ENCODE measurements around the gene SNX33. TPM values are rescaled to one million over a fixed set of nuclear protein-coding genes. Genes with fewer than 3 reads are reported as not detected.

The SNX33 gene
- total and polyA plus RNA-seq, 2 of the 13 experiments (the other 11 are each of a cell fraction or from before 2014, with no cell fraction given) = 11.0 to 11.6 TPM

- TF ChIP-seq, protein P1, sequence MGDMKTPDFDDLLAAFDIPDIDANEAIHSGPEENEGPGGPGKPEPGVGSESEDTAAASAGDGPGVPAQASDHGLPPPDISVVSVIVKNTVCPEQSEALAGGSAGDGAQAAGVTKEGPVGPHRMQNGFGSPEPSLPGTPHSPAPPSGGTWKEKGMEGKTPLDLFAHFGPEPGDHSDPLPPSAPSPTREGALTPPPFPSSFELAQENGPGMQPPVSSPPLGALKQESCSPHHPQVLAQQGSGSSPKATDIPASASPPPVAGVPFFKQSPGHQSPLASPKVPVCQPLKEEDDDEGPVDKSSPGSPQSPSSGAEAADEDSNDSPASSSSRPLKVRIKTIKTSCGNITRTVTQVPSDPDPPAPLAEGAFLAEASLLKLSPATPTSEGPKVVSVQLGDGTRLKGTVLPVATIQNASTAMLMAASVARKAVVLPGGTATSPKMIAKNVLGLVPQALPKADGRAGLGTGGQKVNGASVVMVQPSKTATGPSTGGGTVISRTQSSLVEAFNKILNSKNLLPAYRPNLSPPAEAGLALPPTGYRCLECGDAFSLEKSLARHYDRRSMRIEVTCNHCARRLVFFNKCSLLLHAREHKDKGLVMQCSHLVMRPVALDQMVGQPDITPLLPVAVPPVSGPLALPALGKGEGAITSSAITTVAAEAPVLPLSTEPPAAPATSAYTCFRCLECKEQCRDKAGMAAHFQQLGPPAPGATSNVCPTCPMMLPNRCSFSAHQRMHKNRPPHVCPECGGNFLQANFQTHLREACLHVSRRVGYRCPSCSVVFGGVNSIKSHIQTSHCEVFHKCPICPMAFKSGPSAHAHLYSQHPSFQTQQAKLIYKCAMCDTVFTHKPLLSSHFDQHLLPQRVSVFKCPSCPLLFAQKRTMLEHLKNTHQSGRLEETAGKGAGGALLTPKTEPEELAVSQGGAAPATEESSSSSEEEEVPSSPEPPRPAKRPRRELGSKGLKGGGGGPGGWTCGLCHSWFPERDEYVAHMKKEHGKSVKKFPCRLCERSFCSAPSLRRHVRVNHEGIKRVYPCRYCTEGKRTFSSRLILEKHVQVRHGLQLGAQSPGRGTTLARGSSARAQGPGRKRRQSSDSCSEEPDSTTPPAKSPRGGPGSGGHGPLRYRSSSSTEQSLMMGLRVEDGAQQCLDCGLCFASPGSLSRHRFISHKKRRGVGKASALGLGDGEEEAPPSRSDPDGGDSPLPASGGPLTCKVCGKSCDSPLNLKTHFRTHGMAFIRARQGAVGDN (CRISPR knock-in tag; IDR thresholded peaks at IDR 0.05) = peak; percentile 80
- TF ChIP-seq, protein P2, sequence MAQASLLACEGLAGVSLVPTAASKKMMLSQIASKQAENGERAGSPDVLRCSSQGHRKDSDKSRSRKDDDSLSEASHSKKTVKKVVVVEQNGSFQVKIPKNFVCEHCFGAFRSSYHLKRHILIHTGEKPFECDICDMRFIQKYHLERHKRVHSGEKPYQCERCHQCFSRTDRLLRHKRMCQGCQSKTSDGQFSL (CRISPR knock-in tag; IDR thresholded peaks at IDR 0.05) = 0 out of 2 replicates have a peak, but pooled peaks have one; percentile 38
- TF ChIP-seq HOXA3 (CRISPR knock-in tag; IDR thresholded peaks at IDR 0.05) = peak; percentile 32; the same call in 1 of the 2 replicates
- TF ChIP-seq CEBPB (IDR thresholded peaks at IDR 0.05; ENCODE audit: borderline replicate concordance, low read depth, low read length) = peak; percentile 11; the same call in 1 of the 2 replicates
- TF ChIP-seq, protein P3, sequence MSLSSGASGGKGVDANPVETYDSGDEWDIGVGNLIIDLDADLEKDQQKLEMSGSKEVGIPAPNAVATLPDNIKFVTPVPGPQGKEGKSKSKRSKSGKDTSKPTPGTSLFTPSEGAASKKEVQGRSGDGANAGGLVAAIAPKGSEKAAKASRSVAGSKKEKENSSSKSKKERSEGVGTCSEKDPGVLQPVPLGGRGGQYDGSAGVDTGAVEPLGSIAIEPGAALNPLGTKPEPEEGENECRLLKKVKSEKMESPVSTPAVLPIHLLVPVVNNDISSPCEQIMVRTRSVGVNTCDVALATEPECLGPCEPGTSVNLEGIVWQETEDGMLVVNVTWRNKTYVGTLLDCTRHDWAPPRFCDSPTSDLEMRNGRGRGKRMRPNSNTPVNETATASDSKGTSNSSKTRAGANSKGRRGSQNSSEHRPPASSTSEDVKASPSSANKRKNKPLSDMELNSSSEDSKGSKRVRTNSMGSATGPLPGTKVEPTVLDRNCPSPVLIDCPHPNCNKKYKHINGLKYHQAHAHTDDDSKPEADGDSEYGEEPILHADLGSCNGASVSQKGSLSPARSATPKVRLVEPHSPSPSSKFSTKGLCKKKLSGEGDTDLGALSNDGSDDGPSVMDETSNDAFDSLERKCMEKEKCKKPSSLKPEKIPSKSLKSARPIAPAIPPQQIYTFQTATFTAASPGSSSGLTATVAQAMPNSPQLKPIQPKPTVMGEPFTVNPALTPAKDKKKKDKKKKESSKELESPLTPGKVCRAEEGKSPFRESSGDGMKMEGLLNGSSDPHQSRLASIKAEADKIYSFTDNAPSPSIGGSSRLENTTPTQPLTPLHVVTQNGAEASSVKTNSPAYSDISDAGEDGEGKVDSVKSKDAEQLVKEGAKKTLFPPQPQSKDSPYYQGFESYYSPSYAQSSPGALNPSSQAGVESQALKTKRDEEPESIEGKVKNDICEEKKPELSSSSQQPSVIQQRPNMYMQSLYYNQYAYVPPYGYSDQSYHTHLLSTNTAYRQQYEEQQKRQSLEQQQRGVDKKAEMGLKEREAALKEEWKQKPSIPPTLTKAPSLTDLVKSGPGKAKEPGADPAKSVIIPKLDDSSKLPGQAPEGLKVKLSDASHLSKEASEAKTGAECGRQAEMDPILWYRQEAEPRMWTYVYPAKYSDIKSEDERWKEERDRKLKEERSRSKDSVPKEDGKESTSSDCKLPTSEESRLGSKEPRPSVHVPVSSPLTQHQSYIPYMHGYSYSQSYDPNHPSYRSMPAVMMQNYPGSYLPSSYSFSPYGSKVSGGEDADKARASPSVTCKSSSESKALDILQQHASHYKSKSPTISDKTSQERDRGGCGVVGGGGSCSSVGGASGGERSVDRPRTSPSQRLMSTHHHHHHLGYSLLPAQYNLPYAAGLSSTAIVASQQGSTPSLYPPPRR (CRISPR knock-in tag; IDR thresholded peaks at IDR 0.05; ENCODE audit: borderline replicate concordance) = no peak
- peak; percentile 58; the same call in 1 of the 2 replicates for TF ChIP-seq ZNF891 (CRISPR knock-in tag; IDR thresholded peaks at IDR 0.05)
- TF ChIP-seq ZBTB39 (CRISPR knock-in tag; IDR thresholded peaks at IDR 0.05) = no peak
- TF ChIP-seq EEA1 (CRISPR knock-in tag; IDR thresholded peaks at IDR 0.05; ENCODE audit: borderline replicate concordance) = 0 out of 2 replicates have a peak, but pooled peaks have one; percentile 34
- TF ChIP-seq CSRNP1 (CRISPR knock-in tag; IDR thresholded peaks at IDR 0.05) = 0 out of 2 replicates have a peak, but pooled peaks have one; percentile 33
- 0 out of 2 replicates have a peak, but pooled peaks have one; percentile 8 for TF ChIP-seq STAG1 (CRISPR knock-in tag; IDR thresholded peaks at IDR 0.05)
- 0 out of 2 replicates have a peak, but pooled peaks have one; percentile 16 for TF ChIP-seq DR1 (CRISPR knock-in tag; IDR thresholded peaks at IDR 0.05)
- TF ChIP-seq ZNF274 (CRISPR knock-in tag; IDR thresholded peaks at IDR 0.05) = 0 out of 2 replicates have a peak, but pooled peaks have one; percentile 25
Measured at GRCh38 chr15:75675579-75676404, 28.1 kb downstream of the SNX33 start (continued).
